ENCODE results near the gene SLC39A7.

DNA sequence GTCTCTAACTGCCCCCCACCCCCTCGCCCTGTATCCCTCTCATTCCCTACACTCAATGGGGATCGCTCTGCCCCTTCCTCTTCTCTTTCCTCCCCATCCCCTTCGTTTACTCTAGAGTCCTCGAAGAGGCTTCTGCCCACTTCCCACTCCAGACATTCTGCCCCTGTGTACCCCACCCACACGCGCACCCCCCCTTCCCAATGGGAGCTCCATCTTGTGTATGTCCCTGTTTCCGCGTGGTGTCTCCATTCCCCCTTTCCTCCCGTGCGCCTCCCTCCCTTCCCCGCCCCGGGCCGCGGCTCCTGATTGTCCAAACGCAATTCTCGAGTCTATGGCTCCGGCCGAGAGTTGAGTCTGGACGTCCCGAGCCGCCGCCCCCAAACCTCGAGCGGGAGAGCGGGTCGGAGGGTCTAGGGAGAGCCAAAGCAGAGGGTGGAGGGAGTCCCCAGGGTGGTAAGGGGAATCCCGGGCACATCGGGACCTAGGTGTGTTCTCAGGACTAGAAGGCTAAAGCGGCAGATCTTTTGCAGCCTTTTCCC lies 7.0 kb downstream of the SLC39A7 start:
- TF ChIP-seq, protein P1, sequence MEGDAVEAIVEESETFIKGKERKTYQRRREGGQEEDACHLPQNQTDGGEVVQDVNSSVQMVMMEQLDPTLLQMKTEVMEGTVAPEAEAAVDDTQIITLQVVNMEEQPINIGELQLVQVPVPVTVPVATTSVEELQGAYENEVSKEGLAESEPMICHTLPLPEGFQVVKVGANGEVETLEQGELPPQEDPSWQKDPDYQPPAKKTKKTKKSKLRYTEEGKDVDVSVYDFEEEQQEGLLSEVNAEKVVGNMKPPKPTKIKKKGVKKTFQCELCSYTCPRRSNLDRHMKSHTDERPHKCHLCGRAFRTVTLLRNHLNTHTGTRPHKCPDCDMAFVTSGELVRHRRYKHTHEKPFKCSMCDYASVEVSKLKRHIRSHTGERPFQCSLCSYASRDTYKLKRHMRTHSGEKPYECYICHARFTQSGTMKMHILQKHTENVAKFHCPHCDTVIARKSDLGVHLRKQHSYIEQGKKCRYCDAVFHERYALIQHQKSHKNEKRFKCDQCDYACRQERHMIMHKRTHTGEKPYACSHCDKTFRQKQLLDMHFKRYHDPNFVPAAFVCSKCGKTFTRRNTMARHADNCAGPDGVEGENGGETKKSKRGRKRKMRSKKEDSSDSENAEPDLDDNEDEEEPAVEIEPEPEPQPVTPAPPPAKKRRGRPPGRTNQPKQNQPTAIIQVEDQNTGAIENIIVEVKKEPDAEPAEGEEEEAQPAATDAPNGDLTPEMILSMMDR (IDR thresholded peaks at IDR 0.05; ENCODE audit: low read depth, low read length, missing input control): no peak
- TF ChIP-seq, protein P2, sequence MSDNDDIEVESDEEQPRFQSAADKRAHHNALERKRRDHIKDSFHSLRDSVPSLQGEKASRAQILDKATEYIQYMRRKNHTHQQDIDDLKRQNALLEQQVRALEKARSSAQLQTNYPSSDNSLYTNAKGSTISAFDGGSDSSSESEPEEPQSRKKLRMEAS (IDR thresholded peaks at IDR 0.05): no peak

All from liver (tissue), 2 donors.